Parathyroid adenoma (tissue), 2 donors: ENCODE measurements around the gene BBIP1.

Experiments
- H2AFZ ChIP-seq: fragments of 300-600 bp; sonication (generic); one replicate; pipeline ENCODE4 v1.7.0; 2017; ENCODE audit warnings: antibody characterized with exemption, mild to moderate bottlenecking
- H3K27ac ChIP-seq: fragments of 300-600 bp; sonication (generic); one replicate; pipeline ENCODE4 v1.7.0; 2017
- H3K27me3 ChIP-seq: fragments of 300-600 bp; sonication (generic); one replicate; pipeline ENCODE4 v1.7.0; 2017; ENCODE audit warnings: low read length; ENCODE audit not compliant: control insufficient read depth, insufficient read depth
- H3K36me3 ChIP-seq: fragments of 300-600 bp; sonication (generic); one replicate; pipeline ENCODE4 v1.7.0; 2017; ENCODE audit warnings: low read length; ENCODE audit not compliant: control insufficient read depth, insufficient read depth
- H3K4me1 ChIP-seq: fragments of 300-600 bp; sonication (generic); one replicate; pipeline ENCODE4 v1.7.0; 2017; ENCODE audit warnings: control low read depth
- H3K4me2 ChIP-seq: fragments of 300-600 bp; sonication (generic); one replicate; pipeline ENCODE4 v1.7.0; 2017; ENCODE audit warnings: low read length
- H3K4me3 ChIP-seq: fragments of 300-600 bp; sonication (generic); one replicate; pipeline ENCODE4 v1.7.0; 2017; ENCODE audit warnings: low read depth, low read length
- H3K79me2 ChIP-seq: fragments of 300-600 bp; sonication (generic); one replicate; pipeline ENCODE4 v1.7.0; 2017; ENCODE audit warnings: control low read depth
- H3K9ac ChIP-seq: fragments of 300-600 bp; sonication (generic); one replicate; pipeline ENCODE4 v1.7.0; 2017; ENCODE audit warnings: mild to moderate bottlenecking
- H3K9me3 ChIP-seq: fragments of 300-600 bp; sonication (generic); one replicate; pipeline ENCODE4 v1.7.0; 2017; ENCODE audit warnings: low read length; ENCODE audit not compliant: control insufficient read depth
- TF ChIP-seq, protein P1 (sequence below): fragments of 300-600 bp; sonication (generic); IDR thresholded peaks from one replicate; pipeline ENCODE4 v1.7.0; 2017; ENCODE audit warnings: antibody characterized with exemption, mild to moderate bottlenecking
- donor health status: primary hyperparathyroidism.

The BBIP1 gene

DNA sequence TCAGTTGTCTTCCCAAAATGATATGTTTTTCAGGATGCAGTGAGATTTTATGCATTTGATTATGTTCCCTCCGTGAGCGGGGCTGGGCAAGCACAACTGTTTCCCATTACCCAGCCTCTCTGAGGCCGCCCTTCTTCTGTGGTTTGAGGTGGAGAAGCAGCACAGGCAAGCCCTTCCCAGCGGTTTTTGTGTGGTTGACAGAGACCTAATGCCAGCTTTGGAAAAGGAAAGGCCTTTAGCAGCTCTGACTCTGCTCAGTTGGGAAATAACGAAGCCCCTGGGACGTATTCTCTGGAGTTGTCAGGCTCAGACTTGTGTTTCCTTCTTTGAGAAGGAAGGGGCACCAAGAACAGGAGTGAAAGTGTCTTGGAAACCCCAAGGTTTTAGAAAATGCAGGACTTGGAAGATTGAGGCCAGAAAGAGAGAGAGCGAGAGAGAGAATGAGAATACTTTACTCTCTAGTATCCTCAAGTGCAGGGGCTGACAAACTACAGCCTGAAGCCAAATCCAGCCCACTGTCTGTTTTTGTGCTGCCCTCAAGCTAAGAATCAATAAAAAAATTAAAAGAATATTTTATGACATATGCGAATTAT lies 67.9 kb downstream of the BBIP1 start:
- Histone ChIP-seq H3K27ac (no peak overlapping the region), H3K9ac (no peak overlapping the region), H3K4me1 (peaks cover 31% of the 10 kb centered on the region)

DNA sequence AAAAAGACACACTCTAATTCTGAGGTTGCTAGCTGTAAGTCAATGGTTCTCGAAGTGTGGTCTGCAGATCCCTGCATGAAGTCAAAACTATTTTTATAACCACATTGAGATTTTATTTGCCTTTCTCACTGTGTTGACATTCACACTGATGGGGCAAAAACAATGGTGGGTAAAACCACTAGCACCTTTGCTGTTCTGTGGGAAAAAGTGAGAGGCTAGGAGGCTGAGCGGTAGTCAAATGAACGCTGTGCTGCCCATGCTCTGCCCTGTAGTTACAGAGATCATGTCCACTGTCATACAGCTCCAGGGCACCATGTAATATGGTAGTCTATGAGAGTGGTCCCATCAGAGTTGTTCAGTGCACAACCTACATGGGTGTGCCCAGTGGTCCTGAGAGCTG lies 68.9 kb downstream of the BBIP1 start:
- peaks cover 8% of the 10 kb centered on the region for H3K79me2 ChIP-seq
- no peak overlapping the region for H3K27ac ChIP-seq
- no peak overlapping the region for H3K9ac ChIP-seq

More for the DNA sequence above, 67.9 kb downstream of the BBIP1 start:
- Histone ChIP-seq H3K4me3 (no peak overlapping the region), H3K36me3 (no peaks in the 10 kb centered on the region), H3K79me2 (peaks cover 9% of the 10 kb centered on the region), H2AFZ (no peak overlapping the region), H3K27me3 (no peaks in the 10 kb centered on the region), H3K4me2 (no peak overlapping the region), H3K9me3 (no peaks in the 10 kb centered on the region)
- TF ChIP-seq, protein P1, sequence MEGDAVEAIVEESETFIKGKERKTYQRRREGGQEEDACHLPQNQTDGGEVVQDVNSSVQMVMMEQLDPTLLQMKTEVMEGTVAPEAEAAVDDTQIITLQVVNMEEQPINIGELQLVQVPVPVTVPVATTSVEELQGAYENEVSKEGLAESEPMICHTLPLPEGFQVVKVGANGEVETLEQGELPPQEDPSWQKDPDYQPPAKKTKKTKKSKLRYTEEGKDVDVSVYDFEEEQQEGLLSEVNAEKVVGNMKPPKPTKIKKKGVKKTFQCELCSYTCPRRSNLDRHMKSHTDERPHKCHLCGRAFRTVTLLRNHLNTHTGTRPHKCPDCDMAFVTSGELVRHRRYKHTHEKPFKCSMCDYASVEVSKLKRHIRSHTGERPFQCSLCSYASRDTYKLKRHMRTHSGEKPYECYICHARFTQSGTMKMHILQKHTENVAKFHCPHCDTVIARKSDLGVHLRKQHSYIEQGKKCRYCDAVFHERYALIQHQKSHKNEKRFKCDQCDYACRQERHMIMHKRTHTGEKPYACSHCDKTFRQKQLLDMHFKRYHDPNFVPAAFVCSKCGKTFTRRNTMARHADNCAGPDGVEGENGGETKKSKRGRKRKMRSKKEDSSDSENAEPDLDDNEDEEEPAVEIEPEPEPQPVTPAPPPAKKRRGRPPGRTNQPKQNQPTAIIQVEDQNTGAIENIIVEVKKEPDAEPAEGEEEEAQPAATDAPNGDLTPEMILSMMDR, result no peak

More for the DNA sequence above, 68.9 kb downstream of the BBIP1 start:
- Histone ChIP-seq H3K27me3 (no peaks in the 10 kb centered on the region), H3K4me2 (no peak overlapping the region), H3K4me1 (peaks cover 38% of the 10 kb centered on the region), H2AFZ (no peak overlapping the region), H3K9me3 (no peaks in the 10 kb centered on the region), H3K36me3 (no peaks in the 10 kb centered on the region), H3K4me3 (no peak overlapping the region)
- TF ChIP-seq, protein P1, result no peak
